ENCODE data around the gene KRI1. TPM values are rescaled to one million over a fixed set of nuclear protein-coding genes. Genes with fewer than 3 reads are reported as not detected.

Gene KRI1
- total RNA-seq, 1 donor from 2014 or later = 25.2 TPM

DNA sequence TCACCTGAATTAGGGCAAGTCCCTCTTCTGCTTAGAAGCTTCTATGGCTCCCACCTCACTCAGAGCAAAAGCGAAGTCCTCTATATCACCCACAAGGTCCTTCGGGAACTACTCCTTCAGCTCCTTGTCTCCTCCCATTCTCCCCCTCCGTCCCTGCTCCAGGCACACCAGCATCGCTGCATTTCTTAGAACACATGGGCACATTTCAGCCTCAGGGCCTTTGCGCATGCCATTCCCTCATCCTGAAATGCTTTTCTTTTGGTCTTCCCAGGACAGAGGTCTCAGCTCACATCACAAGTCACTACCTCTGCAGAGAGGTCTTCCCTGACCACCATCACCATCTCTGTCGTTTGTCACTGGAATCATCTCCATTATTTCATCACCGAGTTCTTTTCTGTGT, 52.6 kb downstream of the KRI1 start:
- Histone ChIP-seq H3K9me3 (no peaks in the 10 kb centered on the region), H3K27ac (no peak overlapping the region), H3K4me1 (peaks cover 32% of the 10 kb centered on the region), H3K36me3 (no peaks in the 10 kb centered on the region), H3K27me3 (ENCODE audit: low read depth) (peaks cover 78% of the 10 kb centered on the region), H3K4me3 (no peak overlapping the region)
- no peak for DNase-seq
- intact Hi-C loops (cut with DNase I) = no loop called here
- ATAC-seq = no peak
- TF ChIP-seq, protein P1, sequence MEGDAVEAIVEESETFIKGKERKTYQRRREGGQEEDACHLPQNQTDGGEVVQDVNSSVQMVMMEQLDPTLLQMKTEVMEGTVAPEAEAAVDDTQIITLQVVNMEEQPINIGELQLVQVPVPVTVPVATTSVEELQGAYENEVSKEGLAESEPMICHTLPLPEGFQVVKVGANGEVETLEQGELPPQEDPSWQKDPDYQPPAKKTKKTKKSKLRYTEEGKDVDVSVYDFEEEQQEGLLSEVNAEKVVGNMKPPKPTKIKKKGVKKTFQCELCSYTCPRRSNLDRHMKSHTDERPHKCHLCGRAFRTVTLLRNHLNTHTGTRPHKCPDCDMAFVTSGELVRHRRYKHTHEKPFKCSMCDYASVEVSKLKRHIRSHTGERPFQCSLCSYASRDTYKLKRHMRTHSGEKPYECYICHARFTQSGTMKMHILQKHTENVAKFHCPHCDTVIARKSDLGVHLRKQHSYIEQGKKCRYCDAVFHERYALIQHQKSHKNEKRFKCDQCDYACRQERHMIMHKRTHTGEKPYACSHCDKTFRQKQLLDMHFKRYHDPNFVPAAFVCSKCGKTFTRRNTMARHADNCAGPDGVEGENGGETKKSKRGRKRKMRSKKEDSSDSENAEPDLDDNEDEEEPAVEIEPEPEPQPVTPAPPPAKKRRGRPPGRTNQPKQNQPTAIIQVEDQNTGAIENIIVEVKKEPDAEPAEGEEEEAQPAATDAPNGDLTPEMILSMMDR (IDR thresholded peaks at IDR 0.05) = no peak

DNA sequence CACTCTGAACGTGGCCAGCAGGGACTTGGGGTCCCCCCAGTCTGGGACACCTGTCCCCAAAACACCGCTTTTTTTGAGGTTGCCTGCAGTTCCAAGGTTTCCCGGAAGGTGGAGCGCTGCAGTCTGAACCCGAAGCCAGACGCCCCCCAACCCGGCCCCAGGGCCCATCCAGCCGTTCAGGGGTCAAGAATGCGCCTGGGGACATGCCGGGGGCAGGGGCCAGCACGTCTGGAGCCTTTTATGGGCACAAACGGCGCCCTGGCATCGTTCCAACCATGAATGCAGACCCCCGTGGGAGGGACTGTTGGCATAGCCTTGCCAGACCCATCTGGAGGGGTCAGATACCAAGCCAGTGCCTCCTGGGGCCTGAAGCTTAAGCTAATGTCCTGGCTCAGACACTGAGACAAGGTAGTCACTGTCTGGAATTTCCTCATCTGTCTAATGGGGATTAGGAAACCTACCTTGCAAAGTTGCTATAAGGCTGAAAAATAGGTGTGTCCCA, 55.5 kb downstream of the KRI1 start:
- DNase-seq (no peak), ATAC-seq (peak in 1 of 2 donors; percentile 33)
- Histone ChIP-seq H3K27me3 (ENCODE audit: low read depth) (peaks cover 51% of the 10 kb centered on the region), H3K27ac (no peak overlapping the region), H3K36me3 (no peaks in the 10 kb centered on the region), H3K4me1 (peaks cover 22% of the 10 kb centered on the region), H3K4me3 (no peak overlapping the region), H3K9me3 (no peaks in the 10 kb centered on the region)
- TF ChIP-seq, protein P1 (IDR thresholded peaks at IDR 0.05) = peak; percentile 70
- intact Hi-C loops (cut with DNase I) = no loop called here

DNA sequence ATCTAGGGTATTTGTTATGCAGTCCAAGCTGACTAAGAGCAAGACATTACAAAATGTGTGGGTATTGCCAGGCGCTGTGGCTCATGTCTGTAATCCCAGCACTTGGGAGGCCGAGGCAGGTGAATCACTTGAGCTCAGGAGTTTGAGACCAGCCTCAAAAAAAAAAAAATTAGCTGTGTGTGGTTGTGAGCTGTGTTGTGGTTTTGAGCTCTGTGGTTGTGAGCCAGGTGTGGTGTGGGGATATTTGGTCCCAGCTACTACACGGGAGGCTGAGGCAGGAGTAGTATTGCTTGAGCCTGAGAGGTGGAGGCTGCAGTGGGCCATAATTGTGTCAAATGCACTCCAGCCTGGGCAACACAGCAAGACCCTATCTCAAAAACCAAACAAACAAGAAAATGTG, 57.1 kb downstream of the KRI1 start:
- Histone ChIP-seq H3K27me3 (ENCODE audit: low read depth) (peaks cover 35% of the 10 kb centered on the region), H3K36me3 (no peaks in the 10 kb centered on the region), H3K9me3 (no peaks in the 10 kb centered on the region), H3K4me3 (no peak overlapping the region), H3K27ac (no peak overlapping the region), H3K4me1 (peaks cover 14% of the 10 kb centered on the region)
- intact Hi-C loops (cut with DNase I) = no loop called here
- TF ChIP-seq, protein P1 (IDR thresholded peaks at IDR 0.05) = no peak
- DNase-seq (no peak), ATAC-seq (no peak)

DNA sequence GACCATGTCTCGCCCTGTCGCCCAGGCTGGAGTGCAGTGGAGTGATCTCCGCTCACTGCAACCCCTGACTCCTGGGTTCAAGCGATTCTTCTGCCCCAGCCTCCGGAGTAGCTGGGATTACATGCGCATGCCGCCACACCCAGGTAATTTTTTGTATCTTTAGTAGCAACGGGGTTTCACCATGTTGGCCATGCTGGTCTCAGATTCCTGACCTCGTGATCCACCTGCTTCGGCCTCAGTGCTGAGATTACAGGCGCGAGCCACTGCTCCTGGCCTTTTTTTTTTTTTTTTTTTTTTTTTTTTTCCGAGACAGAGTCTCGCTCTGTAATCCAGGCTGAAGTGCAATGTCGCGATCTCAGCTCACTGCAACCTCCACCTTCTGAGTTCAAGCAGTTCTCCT, 57.8 kb downstream of the KRI1 start:
- no peak overlapping the region for H3K4me3 ChIP-seq
- intact Hi-C loops (cut with DNase I) = no loop called here
- DNase-seq (no peak), ATAC-seq (no peak)
- H3K27me3 ChIP-seq (ENCODE audit: low read depth) = peaks cover 28% of the 10 kb centered on the region
- TF ChIP-seq, protein P1 (IDR thresholded peaks at IDR 0.05) = no peak
- H3K27ac ChIP-seq = no peak overlapping the region
- H3K36me3 ChIP-seq = no peaks in the 10 kb centered on the region
- H3K4me1 ChIP-seq = peaks cover 19% of the 10 kb centered on the region
- no peaks in the 10 kb centered on the region for H3K9me3 ChIP-seq

DNA sequence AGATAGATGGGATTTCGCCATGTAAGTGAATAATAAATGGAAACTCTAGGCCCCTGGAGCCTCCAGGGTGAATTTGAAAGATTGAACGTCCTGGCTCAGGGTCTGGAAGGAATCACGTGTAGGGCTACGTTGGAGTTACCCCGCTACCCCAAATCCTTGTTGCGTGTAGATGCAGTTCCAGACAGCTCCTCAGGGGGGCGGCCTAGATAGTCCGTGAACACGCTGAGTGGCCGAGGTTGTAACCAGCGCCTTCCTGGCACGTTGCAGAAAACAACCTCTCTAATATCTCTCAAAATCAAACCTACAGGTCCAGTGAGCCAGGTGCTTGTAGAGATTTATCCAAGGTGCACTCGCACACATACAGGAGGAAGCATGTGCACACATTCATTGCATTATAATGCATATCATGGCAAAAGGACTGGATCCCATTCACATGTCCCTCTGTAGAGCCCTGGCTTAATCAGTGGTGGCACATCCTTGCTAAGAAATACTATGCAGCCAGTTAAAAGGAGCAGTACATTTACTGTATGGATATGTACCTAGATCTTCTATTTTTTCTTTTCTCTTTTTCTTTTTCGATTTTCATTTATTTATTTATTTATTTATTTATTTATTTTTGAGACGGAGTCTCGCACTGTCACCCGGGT, 60.1 kb downstream of the KRI1 start:
- TF ChIP-seq, protein P1 (IDR thresholded peaks at IDR 0.05) = peak; percentile 87
- Histone ChIP-seq H3K36me3 (no peaks in the 10 kb centered on the region), H3K4me1 (peaks cover 32% of the 10 kb centered on the region), H3K27ac (no peak overlapping the region), H3K9me3 (no peaks in the 10 kb centered on the region), H3K4me3 (no peak overlapping the region), H3K27me3 (ENCODE audit: low read depth) (peaks cover 16% of the 10 kb centered on the region)
- ATAC-seq = peak in 1 of 2 donors; percentile 43
- peak; percentile 87 for DNase-seq
- intact Hi-C loops (cut with DNase I) = no loop called here

Small RNA genes within 50 kb of the gene (microRNA-seq; reads per million reads assigned to microRNA genes)
- not detected for gene MIR1238 (ENCODE audit: borderline number of aligned reads)

Other genes with a start within 250 kb of the KRI1 start
- 16.8 TPM for gene FDX2, start 250.0 kb downstream of the KRI1 start, total RNA-seq
- gene RAVER1, start 232.5 kb downstream of the KRI1 start, total RNA-seq = 29.6 TPM
- 33.0 TPM for gene ICAM3, start 226.4 kb downstream of the KRI1 start, total RNA-seq
- gene TYK2, start 185.4 kb downstream of the KRI1 start, total RNA-seq = 164 TPM
- gene CDC37, start 162.5 kb downstream of the KRI1 start, total RNA-seq = 154 TPM
- gene PDE4A, start 145.5 kb downstream of the KRI1 start, total RNA-seq = 35.9 TPM
- 67.5 TPM for gene KEAP1, start 62.7 kb downstream of the KRI1 start, total RNA-seq
- 2.4 TPM for gene S1PR5, start 48.6 kb downstream of the KRI1 start, total RNA-seq
- gene ATG4D, start 22.1 kb downstream of the KRI1 start, total RNA-seq = 22.9 TPM
- gene CDKN2D, start 3.0 kb upstream of the KRI1 start, total RNA-seq = 13.1 TPM
- 36.9 TPM for gene AP1M2, start 21.3 kb upstream of the KRI1 start, total RNA-seq
- 256 TPM for gene SLC44A2, start 59.5 kb upstream of the KRI1 start, total RNA-seq
- gene ILF3, start 88.3 kb upstream of the KRI1 start, total RNA-seq = 175 TPM
- gene QTRT1, start 135.4 kb upstream of the KRI1 start, total RNA-seq = 29.7 TPM
- 282 TPM for gene DNM2, start 152.1 kb upstream of the KRI1 start, total RNA-seq

All from lower lobe of right lung (tissue), 2 donors.